Ammon's horn (tissue), 1 donor: ENCODE data around the gene TXLNG.
A peak's percentile ranks its signal among the peaks of the same experiment; 100 is the strongest.
"Not testable (repeated sequence)": the region's sequence is repeated elsewhere in the genome, so short reads cannot be mapped to it uniquely, and the experiment has no call there.

Source experiments
- DNase-seq: peaks from one replicate; pipeline ENCODE4 v3.0.0-alpha.2; 2016; ENCODE audit warnings: low spot score

Gene TXLNG

GRCh38 chrX:16786139-16786790 lies at the start of gene TXLNG:
Gene TXLNG (plus strand): TSS chrX:16786466. CDS start chrX:16786488, 22 bp downstream.
- peak; percentile 99 for DNase-seq

GRCh38 chrX:16737024-16737423 lies 49.2 kb upstream of the TXLNG start:
- no peak for DNase-seq

GRCh38 chrX:16739574-16739973 lies 46.7 kb upstream of the TXLNG start:
- no peak for DNase-seq

GRCh38 chrX:16743604-16744325 lies 42.5 kb upstream of the TXLNG start:
- DNase-seq, result no peak

GRCh38 chrX:16745102-16745501 lies 41.2 kb upstream of the TXLNG start:
- DNase-seq, result no peak

- no peak for DNase-seq
These were observed 40.6 kb upstream of the TXLNG start for GRCh38 chrX:16745659-16746058.

GRCh38 chrX:16748425-16748824 lies 37.8 kb upstream of the TXLNG start:
- DNase-seq, result no peak

- DNase-seq, result no peak
These were observed 36.1 kb upstream of the TXLNG start for GRCh38 chrX:16750136-16750535.

GRCh38 chrX:16754019-16754418 lies 32.2 kb upstream of the TXLNG start:
- DNase-seq, result no peak

GRCh38 chrX:16756724-16757123 lies 29.5 kb upstream of the TXLNG start:
- no peak for DNase-seq

GRCh38 chrX:16761500-16761899 lies 24.8 kb upstream of the TXLNG start:
- DNase-seq, result not testable (repeated sequence)

- no peak for DNase-seq
These were observed 23.7 kb upstream of the TXLNG start for GRCh38 chrX:16762579-16762978.

GRCh38 chrX:16765594-16765993 lies 20.7 kb upstream of the TXLNG start:
- no peak for DNase-seq

GRCh38 chrX:16770970-16771482 lies 15.2 kb upstream of the TXLNG start:
- no peak for DNase-seq

GRCh38 chrX:16771483-16772398 lies 14.5 kb upstream of the TXLNG start:
- no peak for DNase-seq

GRCh38 chrX:16772460-16772859 lies 13.8 kb upstream of the TXLNG start:
- no peak for DNase-seq

- no peak for DNase-seq
These were observed 11.5 kb upstream of the TXLNG start for GRCh38 chrX:16774746-16775145.

- DNase-seq, result no peak
These were observed 7.7 kb upstream of the TXLNG start for GRCh38 chrX:16778545-16778944.

- no peak for DNase-seq
These were observed 7.3 kb upstream of the TXLNG start for GRCh38 chrX:16778993-16779392.

- not testable (repeated sequence) for DNase-seq
These were observed 6.5 kb upstream of the TXLNG start for GRCh38 chrX:16779815-16780214.

- no peak for DNase-seq
These were observed 2.8 kb upstream of the TXLNG start for GRCh38 chrX:16783452-16783851.

GRCh38 chrX:16784440-16784839 lies 1.8 kb upstream of the TXLNG start:
- not testable (repeated sequence) for DNase-seq
